ENCODE measurements around the gene BFSP2.
"Not testable (repeated sequence)": the region's sequence is repeated elsewhere in the genome, so short reads cannot be mapped to it uniquely, and the experiment has no call there.

Gene BFSP2

DNA sequence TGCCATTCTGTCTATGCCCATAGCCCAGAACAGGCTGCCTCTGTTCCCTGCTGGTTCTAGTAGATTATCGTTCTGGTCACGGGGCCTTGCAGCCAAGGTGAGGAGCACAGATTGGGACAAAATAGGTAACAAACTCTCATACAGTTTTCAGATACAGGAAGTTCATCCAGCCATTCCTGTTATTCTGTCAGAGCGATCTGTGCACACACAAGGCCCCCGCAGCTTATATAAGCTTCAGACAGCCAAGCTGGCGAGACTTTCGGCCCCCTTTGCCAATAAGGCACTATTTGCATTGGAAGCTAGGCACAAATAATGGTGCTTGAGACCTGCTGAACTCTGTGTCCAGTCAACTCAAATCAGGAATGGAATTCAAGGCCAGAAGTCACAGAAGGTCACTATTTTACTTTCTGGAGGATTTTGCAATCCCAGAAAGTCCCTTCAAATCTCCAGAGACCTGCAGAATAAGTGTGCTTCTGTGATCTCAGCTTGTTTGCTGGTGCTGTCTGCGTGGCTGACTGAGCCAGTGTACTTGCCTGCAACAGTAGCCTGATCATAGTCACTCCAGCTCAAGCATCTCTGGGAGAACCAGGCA is 69.4 kb downstream of the BFSP2 start:
- no peak for DNase-seq (ENCODE audit: low spot score)
- Histone ChIP-seq H3K27ac (peak overlapping the region in 1 of 2 donors; percentile 56), H3K4me3 (no peak overlapping the region)
- TF ChIP-seq, protein P1, sequence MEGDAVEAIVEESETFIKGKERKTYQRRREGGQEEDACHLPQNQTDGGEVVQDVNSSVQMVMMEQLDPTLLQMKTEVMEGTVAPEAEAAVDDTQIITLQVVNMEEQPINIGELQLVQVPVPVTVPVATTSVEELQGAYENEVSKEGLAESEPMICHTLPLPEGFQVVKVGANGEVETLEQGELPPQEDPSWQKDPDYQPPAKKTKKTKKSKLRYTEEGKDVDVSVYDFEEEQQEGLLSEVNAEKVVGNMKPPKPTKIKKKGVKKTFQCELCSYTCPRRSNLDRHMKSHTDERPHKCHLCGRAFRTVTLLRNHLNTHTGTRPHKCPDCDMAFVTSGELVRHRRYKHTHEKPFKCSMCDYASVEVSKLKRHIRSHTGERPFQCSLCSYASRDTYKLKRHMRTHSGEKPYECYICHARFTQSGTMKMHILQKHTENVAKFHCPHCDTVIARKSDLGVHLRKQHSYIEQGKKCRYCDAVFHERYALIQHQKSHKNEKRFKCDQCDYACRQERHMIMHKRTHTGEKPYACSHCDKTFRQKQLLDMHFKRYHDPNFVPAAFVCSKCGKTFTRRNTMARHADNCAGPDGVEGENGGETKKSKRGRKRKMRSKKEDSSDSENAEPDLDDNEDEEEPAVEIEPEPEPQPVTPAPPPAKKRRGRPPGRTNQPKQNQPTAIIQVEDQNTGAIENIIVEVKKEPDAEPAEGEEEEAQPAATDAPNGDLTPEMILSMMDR (IDR thresholded peaks at IDR 0.05) = no peak

DNA sequence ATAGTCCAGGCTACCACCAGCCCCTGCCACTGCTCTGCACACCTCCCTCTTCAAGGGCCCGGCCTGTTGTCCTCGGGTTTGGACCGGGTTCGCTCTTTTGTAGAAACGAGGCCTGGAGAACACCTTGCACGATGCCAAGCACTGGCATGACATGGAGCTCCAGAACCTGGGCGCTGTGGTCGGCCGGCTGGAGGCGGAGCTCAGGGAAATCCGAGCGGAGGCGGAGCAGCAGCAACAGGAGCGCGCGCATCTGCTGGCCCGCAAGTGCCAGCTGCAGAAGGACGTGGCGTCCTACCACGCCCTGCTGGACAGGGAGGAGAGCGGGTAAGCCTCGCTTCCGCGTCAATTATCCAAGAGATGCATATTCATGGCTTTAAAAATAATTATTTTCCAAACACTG is 72.4 kb downstream of the BFSP2 start:
- DNase-seq (ENCODE audit: low spot score) = no peak
- no peak overlapping the region for H3K27ac ChIP-seq
- TF ChIP-seq, protein P1 (IDR thresholded peaks at IDR 0.05) = no peak
- H3K4me3 ChIP-seq = no peak overlapping the region

DNA sequence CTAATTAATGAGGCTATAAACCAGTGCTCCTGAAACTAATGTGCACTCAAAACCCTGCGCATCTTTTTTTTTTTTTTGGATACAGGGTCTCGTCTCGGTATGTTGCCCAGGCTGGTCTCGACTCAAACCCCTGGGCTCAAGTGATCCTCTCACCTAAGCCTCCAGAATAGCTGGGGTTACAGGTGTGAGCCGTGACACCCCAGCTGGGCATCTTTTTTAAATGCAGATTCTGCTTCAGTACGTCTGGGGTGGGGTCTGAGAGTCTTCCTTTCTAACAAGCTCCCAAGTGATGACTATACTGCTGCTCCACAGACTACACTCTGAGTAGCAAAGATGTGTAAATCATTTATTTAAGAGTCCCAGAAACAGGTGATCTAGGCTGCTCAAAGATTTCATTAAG is 73.0 kb downstream of the BFSP2 start:
- Histone ChIP-seq H3K27ac (no peak overlapping the region), H3K4me3 (no peak overlapping the region)
- TF ChIP-seq, protein P1 (IDR thresholded peaks at IDR 0.05) = no peak
- DNase-seq (ENCODE audit: low spot score) = no peak

DNA sequence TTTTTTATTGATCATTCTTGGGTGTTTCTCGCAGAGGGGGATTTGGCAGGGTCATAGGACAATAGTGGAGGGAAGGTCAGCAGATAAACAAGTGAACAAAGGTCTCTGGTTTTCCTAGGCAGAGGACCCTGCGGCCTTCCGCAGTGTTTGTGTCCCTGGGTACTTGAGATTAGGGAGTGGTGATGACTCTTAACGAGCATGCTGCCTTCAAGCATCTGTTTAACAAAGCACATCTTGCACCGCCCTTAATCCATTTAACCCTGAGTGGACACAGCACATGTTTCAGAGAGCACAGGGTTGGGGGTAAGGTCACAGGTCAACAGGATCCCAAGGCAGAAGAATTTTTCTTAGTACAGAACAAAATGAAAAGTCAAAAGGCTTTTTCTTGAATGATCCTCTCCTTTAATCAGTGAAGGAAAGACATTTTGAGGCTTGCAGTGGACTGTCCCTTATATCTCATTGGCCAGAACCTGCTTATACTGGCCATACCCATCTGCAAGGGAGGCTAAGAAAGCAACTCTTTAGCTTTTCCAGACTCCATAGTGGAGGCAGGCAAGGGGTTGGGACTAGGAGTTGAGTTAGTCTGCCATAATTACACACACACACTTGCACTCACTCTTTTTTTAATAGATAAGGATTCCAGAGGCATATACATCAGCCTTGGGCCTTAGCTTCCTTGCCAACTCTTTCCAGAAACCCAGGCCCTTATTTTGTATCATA is 73.8 kb downstream of the BFSP2 start:
- not testable (repeated sequence) for DNase-seq (ENCODE audit: low spot score); H3K4me3 ChIP-seq
- H3K27ac ChIP-seq = peak overlapping the region; percentile 28 to 52

DNA sequence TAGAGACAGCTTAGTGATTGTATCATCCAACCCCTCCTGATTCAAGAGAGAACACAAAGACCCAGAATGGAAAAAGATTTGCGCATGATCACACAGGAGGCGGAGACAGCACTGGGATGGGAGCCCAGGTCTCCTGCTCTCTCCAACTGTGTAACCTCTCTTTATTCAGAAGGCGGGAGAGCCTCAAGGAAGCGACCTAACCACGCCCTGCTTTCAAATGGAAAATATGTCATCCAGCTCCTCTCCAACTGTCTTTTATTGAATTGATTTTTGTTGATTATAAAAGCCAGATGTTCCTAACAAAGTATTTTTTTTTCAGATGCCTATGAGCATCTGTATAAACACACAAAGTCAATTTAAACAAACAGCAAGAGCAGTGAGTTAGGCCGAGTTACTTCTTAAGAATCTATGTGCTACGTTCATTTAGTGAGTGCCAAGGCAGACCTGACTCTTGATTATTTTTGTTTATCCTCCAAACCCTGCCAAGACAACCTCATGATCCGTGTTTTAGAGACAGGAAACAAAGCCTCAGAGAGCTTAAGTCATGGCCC is 74.5 kb downstream of the BFSP2 start:
- H3K27ac ChIP-seq = peak overlapping the region; percentile 28 to 52
- TF ChIP-seq, protein P1 (IDR thresholded peaks at IDR 0.05) = no peak
- DNase-seq (ENCODE audit: low spot score) = no peak
- H3K4me3 ChIP-seq = no peak overlapping the region

DNA sequence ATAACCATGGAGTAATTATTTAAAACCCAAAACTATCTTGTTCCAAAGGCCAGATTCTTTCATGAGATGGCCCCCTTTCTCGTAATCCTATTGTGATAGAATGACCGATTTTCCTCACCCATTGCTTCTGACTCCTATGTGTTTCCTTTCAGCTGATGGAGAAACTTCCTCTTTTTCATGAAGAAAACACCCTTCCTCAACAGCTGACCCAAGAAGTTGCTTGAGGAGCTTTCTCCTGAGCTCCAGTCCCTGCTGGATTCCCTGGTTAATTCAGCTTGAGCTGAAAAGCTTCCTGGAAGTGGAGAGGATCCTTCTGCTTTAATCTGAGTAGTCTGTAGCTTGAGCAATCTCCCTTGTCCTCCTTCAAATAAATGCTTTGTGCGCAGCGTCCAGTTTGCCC is 75.0 kb downstream of the BFSP2 start:
- no peak overlapping the region for H3K4me3 ChIP-seq
- TF ChIP-seq, protein P1 (IDR thresholded peaks at IDR 0.05) = no peak
- DNase-seq (ENCODE audit: low spot score) = no peak
- peak overlapping the region in 1 of 2 donors; percentile 52 for H3K27ac ChIP-seq

DNA sequence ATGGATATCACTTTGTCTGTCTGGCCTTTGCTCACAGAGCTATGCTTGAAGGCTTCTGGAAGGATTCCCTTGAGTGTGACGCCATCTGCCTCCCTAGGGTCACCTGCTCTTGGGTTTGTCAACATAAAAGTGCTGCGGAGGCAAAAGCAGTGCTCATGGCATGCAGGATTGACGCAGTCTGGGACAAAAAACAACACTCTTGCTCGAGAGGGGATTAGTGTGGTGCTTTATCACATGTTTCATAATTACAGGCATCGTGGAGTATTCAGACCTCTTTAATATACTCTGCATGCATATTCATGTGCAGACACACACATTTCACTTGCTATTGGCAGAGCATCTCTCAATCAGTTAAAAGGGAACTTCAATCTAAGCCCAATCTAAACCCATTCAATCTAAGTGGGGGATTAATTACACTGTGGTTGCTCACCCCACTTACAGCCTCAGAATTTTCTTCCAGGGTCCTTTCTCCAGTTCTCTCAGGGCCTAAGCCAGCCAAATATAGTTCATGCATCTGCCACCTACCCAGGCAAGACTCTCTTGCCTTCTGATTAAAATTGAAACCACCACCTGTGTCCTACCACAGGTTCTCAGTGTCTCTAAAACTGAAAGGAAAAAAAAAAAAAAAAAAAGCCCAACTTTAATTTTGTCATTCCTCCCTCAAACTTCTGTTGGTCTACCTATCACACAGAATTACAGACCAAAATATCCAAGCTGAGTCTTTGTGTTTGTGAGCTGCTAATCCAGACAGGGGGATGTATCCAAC is 75.6 kb downstream of the BFSP2 start:
- TF ChIP-seq, protein P1 (IDR thresholded peaks at IDR 0.05) = no peak
- no peak for DNase-seq (ENCODE audit: low spot score)
- Histone ChIP-seq H3K4me3 (no peak overlapping the region), H3K27ac (peak overlapping the region in 1 of 2 donors; percentile 52)

All from coronary artery (tissue), 2 donors.